DND-41 (cell line): ENCODE data around the gene CPT1C.

Experiments
- EZH2 ChIP-seq: IDR thresholded peaks from 3 replicates; pipeline ENCODE4 v1.6.1; 2012; ENCODE audit warnings: borderline replicate concordance, low read depth, mild to moderate bottlenecking, moderate library complexity, low read length, inconsistent platforms; ENCODE audit not compliant: severe bottlenecking
- TF ChIP-seq, protein P1 (sequence below): IDR thresholded peaks from 2 replicates; pipeline ENCODE4 v1.5.1; 2012; ENCODE audit warnings: borderline replicate concordance, low read length, moderate library complexity, mild to moderate bottlenecking; ENCODE audit not compliant: poor library complexity, severe bottlenecking; ENCODE audit errors: extremely low read depth

DNA sequence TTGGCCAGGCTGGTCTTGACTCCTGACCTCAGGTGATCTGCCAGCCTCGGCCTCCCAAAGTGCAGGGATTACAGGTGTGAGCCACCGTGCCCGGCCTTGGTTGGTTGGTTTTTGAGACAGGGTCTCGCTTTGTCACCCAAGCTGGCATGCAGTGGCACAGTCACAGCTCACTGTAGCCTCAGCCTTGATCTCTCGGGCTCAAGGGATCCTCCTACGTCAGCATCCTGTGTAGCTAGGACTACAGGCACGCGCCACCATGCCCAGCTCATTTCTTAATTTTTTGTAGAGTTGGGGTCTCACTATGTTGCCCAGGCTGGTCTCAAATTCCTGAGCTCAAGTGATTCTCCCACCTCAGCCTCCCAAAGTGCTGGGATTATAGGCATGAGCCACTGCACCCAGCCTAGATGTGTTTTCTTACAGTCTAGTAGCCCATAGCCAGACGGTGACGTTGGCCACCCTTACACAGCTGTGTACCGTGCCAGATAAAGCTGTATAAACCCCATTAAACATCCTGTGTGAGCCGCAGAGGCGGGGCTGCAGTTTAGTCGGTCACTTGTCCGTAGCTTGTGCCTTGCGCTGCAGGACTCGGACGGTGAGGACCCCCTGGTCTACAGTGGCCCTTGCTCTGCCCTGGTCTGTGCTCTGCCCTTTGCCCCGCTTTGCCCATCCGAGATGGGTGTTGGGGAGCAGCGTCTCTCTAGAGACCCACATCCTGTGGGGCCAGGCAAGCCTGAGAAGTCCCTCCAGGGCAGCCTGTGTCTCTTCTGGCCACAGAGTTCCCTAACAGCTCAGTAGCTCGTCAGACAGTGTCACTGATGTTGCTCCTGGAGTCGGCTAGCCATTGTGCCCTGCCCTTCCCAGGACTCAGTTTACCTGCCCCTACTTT, 35.1 kb upstream of the CPT1C start:
- TF ChIP-seq EZH2: no peak
- TF ChIP-seq, protein P1, sequence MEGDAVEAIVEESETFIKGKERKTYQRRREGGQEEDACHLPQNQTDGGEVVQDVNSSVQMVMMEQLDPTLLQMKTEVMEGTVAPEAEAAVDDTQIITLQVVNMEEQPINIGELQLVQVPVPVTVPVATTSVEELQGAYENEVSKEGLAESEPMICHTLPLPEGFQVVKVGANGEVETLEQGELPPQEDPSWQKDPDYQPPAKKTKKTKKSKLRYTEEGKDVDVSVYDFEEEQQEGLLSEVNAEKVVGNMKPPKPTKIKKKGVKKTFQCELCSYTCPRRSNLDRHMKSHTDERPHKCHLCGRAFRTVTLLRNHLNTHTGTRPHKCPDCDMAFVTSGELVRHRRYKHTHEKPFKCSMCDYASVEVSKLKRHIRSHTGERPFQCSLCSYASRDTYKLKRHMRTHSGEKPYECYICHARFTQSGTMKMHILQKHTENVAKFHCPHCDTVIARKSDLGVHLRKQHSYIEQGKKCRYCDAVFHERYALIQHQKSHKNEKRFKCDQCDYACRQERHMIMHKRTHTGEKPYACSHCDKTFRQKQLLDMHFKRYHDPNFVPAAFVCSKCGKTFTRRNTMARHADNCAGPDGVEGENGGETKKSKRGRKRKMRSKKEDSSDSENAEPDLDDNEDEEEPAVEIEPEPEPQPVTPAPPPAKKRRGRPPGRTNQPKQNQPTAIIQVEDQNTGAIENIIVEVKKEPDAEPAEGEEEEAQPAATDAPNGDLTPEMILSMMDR: no peak
